H1 (cell line): ENCODE data around the gene PSMC3. TPM values are rescaled to one million over a fixed set of nuclear protein-coding genes. Genes with fewer than 3 reads are reported as not detected.

Source experiments
- CTCF ChIA-PET: fragments of 300-600 bp; sonication (Branson Sonifier 250); formaldehyde crosslinking; loops from one replicate; lab custom pipeline; 2021; ENCODE audit not compliant: partially characterized antibody; lab: Charles Lee
- POLR2A ChIA-PET: fragments of 300-600 bp; sonication (Branson Sonifier 250); formaldehyde crosslinking; loops from one replicate; lab custom pipeline; 2021; ENCODE audit warnings: inconsistent platforms; ENCODE audit not compliant: partially characterized antibody; lab: Charles Lee
- DNase-seq, 2 experiments: peaks; one replicate each; pipeline versions ENCODE4 v3.0.0 to v3.0.0-alpha.2; 2010 to 2022; ENCODE audit warnings: low spot score in 2 of 2, low read depth in 1 of 2, mixed read lengths in 1 of 2
- FAIRE-seq: peaks from 2 replicates; lab custom pipeline; 2011; peaks lifted over from hg19 to GRCh38; lab: Jason Lieb, UNC
- H2AFZ ChIP-seq: 2 replicates; pipeline ENCODE4 v1.8.1; 2012; ENCODE audit warnings: low read length, inconsistent platforms
- H2AK5ac ChIP-seq: 2 replicates; pipeline ENCODE4 v1.6.1; 2013; ENCODE audit warnings: low read depth, low read length
- H2BK120ac ChIP-seq: replicated peaks from 2 replicates; pipeline ENCODE3; 2013; ENCODE audit warnings: low read depth, low read length, inconsistent platforms
- H2BK12ac ChIP-seq: 2 replicates; pipeline ENCODE4 v1.6.1; 2013; ENCODE audit warnings: low read depth, low read length
- H2BK15ac ChIP-seq: 2 replicates; pipeline ENCODE4 v1.6.1; 2013; ENCODE audit warnings: low read length
- H2BK20ac ChIP-seq: 2 replicates; pipeline ENCODE4 v1.6.1; 2013; ENCODE audit warnings: low read length
- H2BK5ac ChIP-seq: 2 replicates; pipeline ENCODE4 v1.6.1; 2013; ENCODE audit warnings: low read depth, low read length
- H3K14ac ChIP-seq: 2 replicates; pipeline ENCODE4 v1.6.1; 2013; ENCODE audit warnings: inconsistent platforms; ENCODE audit not compliant: insufficient read length
- H3K18ac ChIP-seq: 2 replicates; pipeline ENCODE4 v1.6.1; 2013; ENCODE audit warnings: low read length; ENCODE audit errors: extremely low read depth
- H3K23ac ChIP-seq: 2 replicates; pipeline ENCODE4 v1.6.1; 2013; ENCODE audit warnings: inconsistent platforms; ENCODE audit not compliant: insufficient read length
- H3K23me2 ChIP-seq: 2 replicates; pipeline ENCODE4 v1.6.1; 2013; ENCODE audit warnings: low read depth, low read length
- H3K27ac ChIP-seq: 2 replicates; pipeline ENCODE4 v1.6.1; 2011; ENCODE audit warnings: low read depth, low read length, inconsistent platforms
- H3K27me3 ChIP-seq, 4 experiments: replicated peaks in 1 of 4; 1 replicate in 1 of 4; 2 replicates in 3 of 4; pipeline versions ENCODE4 v1.6.1 to v1.8.1; 2011 to 2013; ENCODE audit warnings: low read length in 3 of 4, mild to moderate bottlenecking in 3 of 4, inconsistent platforms in 2 of 4, mixed read lengths in 2 of 4, moderate library complexity in 1 of 4; ENCODE audit not compliant: control insufficient read depth in 3 of 4, insufficient read depth in 3 of 4; ENCODE audit errors: extremely low read depth in 1 of 4
- H3K36me3 ChIP-seq, 4 experiments: 2 replicates each; pipeline versions ENCODE4 v1.6.1 to v1.8.1; 2011 to 2013; ENCODE audit warnings: mild to moderate bottlenecking in 4 of 4, low read length in 3 of 4, moderate library complexity in 2 of 4, control low read depth in 1 of 4, inconsistent platforms in 1 of 4; ENCODE audit not compliant: insufficient read depth in 4 of 4, control insufficient read depth in 2 of 4
- H3K4ac ChIP-seq: replicated peaks from 2 replicates; pipeline ENCODE3; 2013; ENCODE audit warnings: low read length, low read depth, mixed read lengths, inconsistent platforms; ENCODE audit not compliant: insufficient read length
- H3K4me1 ChIP-seq, 4 experiments: replicated peaks in 1 of 4; 1 replicate in 1 of 4; 2 replicates in 3 of 4; pipeline versions ENCODE4 v1.6.1 to v1.8.1; 2011 to 2013; ENCODE audit warnings: low read length in 3 of 4, inconsistent platforms in 2 of 4, mixed read lengths in 1 of 4; ENCODE audit not compliant: insufficient read depth in 4 of 4, control insufficient read depth in 3 of 4
- H3K4me2 ChIP-seq, 2 experiments: 2 replicates each; pipeline versions ENCODE4 v1.6.1 to v1.8.1; 2011 to 2013; ENCODE audit warnings: low read depth in 2 of 2, low read length in 2 of 2, control low read depth in 1 of 2, inconsistent platforms in 1 of 2, mild to moderate bottlenecking in 1 of 2; ENCODE audit not compliant: insufficient read depth in 1 of 2
- H3K4me3 ChIP-seq, 4 experiments: fragments of 200-600, 300-600 bp in 1 of 4; sonication (generic), shearing (Covaris generic), sonication (Bioruptor Twin) in 1 of 4; 2 replicates each; pipeline versions ENCODE4 v1.5.1 to v1.8.1; 2011 to 2016; ENCODE audit warnings: low read length in 4 of 4, low read depth in 3 of 4, control low read depth in 2 of 4, inconsistent platforms in 2 of 4, mild to moderate bottlenecking in 2 of 4, mixed read lengths in 1 of 4, moderate library complexity in 1 of 4; ENCODE audit not compliant: insufficient read depth in 2 of 4; ENCODE audit errors: extremely low read depth in 1 of 4
- H3K56ac ChIP-seq: replicated peaks from 2 replicates; pipeline ENCODE3; 2013; ENCODE audit warnings: low read depth, mild to moderate bottlenecking, mixed read lengths, low read length, inconsistent platforms; ENCODE audit not compliant: insufficient read length
- H3K79me1 ChIP-seq: 2 replicates; pipeline ENCODE4 v1.6.1; 2013; ENCODE audit warnings: low read depth, low read length, control low read depth
- H3K79me2 ChIP-seq, 2 experiments: 2 replicates each; pipeline versions ENCODE4 v1.6.1 to v1.8.1; 2012 to 2013; ENCODE audit warnings: low read length in 2 of 2, mild to moderate bottlenecking in 2 of 2, inconsistent platforms in 1 of 2; ENCODE audit not compliant: insufficient read depth in 2 of 2, control insufficient read depth in 1 of 2
- H3K9ac ChIP-seq, 4 experiments: replicated peaks in 1 of 4; 1 replicate in 1 of 4; 2 replicates in 3 of 4; pipeline versions ENCODE4 v1.6.1 to v1.8.1; 2011 to 2013; ENCODE audit warnings: low read depth in 3 of 4, low read length in 3 of 4, control low read depth in 2 of 4, mild to moderate bottlenecking in 2 of 4, moderate library complexity in 2 of 4, inconsistent platforms in 1 of 4; ENCODE audit errors: extremely low read depth in 1 of 4
- H3K9me3 ChIP-seq, 2 experiments: 2 replicates each; pipeline versions ENCODE4 v1.6.1 to v1.8.1; 2012 to 2013; ENCODE audit warnings: mild to moderate bottlenecking in 2 of 2, moderate library complexity in 2 of 2, control low read depth in 1 of 2, inconsistent platforms in 1 of 2, low read depth in 1 of 2, low read length in 1 of 2, mixed read lengths in 1 of 2; ENCODE audit not compliant: insufficient read depth in 2 of 2
- H4K20me1 ChIP-seq, 2 experiments: replicated peaks in 1 of 2; 2 replicates each; pipeline versions ENCODE3 to v1.8.1; 2011 to 2013; ENCODE audit warnings: inconsistent platforms in 2 of 2, low read length in 2 of 2, mild to moderate bottlenecking in 1 of 2; ENCODE audit not compliant: insufficient read depth in 2 of 2, control insufficient read depth in 1 of 2
- H4K5ac ChIP-seq: 2 replicates; pipeline ENCODE4 v1.6.1; 2013; ENCODE audit warnings: low read length, low read depth, mixed read lengths, inconsistent platforms; ENCODE audit not compliant: insufficient read length
- H4K8ac ChIP-seq: 2 replicates; pipeline ENCODE4 v1.8.0; 2013; ENCODE audit warnings: mild to moderate bottlenecking, moderate library complexity, low read length, inconsistent platforms; ENCODE audit not compliant: insufficient read depth; ENCODE audit errors: extremely low read depth
- H4K91ac ChIP-seq: replicated peaks from 2 replicates; pipeline ENCODE3; 2013; ENCODE audit warnings: low read length, mixed read lengths, inconsistent platforms; ENCODE audit not compliant: insufficient read length
- CBX8 ChIP-seq: fragments of 300-800, 300-1000 bp; sonication (generic); IDR thresholded peaks from 2 replicates; pipeline ENCODE4 v1.7.1; 2016; ENCODE audit warnings: low read depth, low read length, borderline replicate concordance
- RAD21 ChIP-seq, 2 experiments: IDR thresholded peaks in 1 of 2; conservative IDR thresholded peaks in 1 of 2; 2 replicates each; pipeline ENCODE4 v1.6.1; 2011; ENCODE audit warnings: low read depth in 2 of 2, low read length in 2 of 2, improper control_type of control experiment in 1 of 2, inconsistent platforms in 1 of 2, mild to moderate bottlenecking in 1 of 2, moderate library complexity in 1 of 2
- SIN3A ChIP-seq, 2 experiments: IDR thresholded peaks in 1 of 2; conservative IDR thresholded peaks in 1 of 2; 2 replicates each; pipeline ENCODE4 v1.6.1; 2011 to 2012; ENCODE audit warnings: low read length in 2 of 2, improper control_type of control experiment in 1 of 2, low read depth in 1 of 2, mild to moderate bottlenecking in 1 of 2
- SIX5 ChIP-seq: IDR thresholded peaks from 2 replicates; pipeline ENCODE4 v1.6.1; 2011; ENCODE audit warnings: mild to moderate bottlenecking, low read depth, low read length
- WGBS, 2 experiments: shearing (Covaris generic) in 1 of 2; methylation state at CpG; one replicate each; pipeline versions ENCODE4 v1.1.6 to v1.1.7; 2013 to 2015; ENCODE audit warnings: low lambda C conversion rate in 2 of 2, mixed read lengths in 2 of 2, inconsistent platforms in 1 of 2, low coverage in 1 of 2, missing lambda C conversion rate in 1 of 2; ENCODE audit not compliant: insufficient replicate concordance in 2 of 2, insufficient coverage in 1 of 2, insufficient read length in 1 of 2; ENCODE audit errors: extremely low coverage in 1 of 2, missing lambda C conversion rate in 1 of 2; 5-methylcytosine and 5-hydroxymethylcytosine counted together
- polyA plus RNA-seq, 7 experiments: library from polyadenylated mRNA; depleted of rRNA in 3 of 7; stranded (reverse) in 5 of 7; unstranded in 2 of 7; fragments of >200 nt in 5 of 7; fragments of 200-250 nt in 2 of 7; gene quantifications; 1 replicate in 5 of 7; 2 replicates in 1 of 7; 4 replicates in 1 of 7; pipeline versions ENCODE4 v1.2.1 to v1.2.3, GENCODE V29; 2011 to 2013; ENCODE audit warnings: missing spikeins in 2 of 7, mixed read lengths in 2 of 7
- total RNA-seq: library from RNA; stranded (reverse); fragmentation: NEBNext Ultra II Directional; extraction: Animal tissue kit (Norgen Biotek cat#: 25700); gene quantifications from 2 replicates; pipeline ENCODE4 v1.2.1, GENCODE V29; 2021

Gene PSMC3
- total and polyA plus RNA-seq, 2 of the 8 experiments (the other 6 are each of a cell fraction or from before 2014, with no cell fraction given): 105 to 160 TPM

DNA sequence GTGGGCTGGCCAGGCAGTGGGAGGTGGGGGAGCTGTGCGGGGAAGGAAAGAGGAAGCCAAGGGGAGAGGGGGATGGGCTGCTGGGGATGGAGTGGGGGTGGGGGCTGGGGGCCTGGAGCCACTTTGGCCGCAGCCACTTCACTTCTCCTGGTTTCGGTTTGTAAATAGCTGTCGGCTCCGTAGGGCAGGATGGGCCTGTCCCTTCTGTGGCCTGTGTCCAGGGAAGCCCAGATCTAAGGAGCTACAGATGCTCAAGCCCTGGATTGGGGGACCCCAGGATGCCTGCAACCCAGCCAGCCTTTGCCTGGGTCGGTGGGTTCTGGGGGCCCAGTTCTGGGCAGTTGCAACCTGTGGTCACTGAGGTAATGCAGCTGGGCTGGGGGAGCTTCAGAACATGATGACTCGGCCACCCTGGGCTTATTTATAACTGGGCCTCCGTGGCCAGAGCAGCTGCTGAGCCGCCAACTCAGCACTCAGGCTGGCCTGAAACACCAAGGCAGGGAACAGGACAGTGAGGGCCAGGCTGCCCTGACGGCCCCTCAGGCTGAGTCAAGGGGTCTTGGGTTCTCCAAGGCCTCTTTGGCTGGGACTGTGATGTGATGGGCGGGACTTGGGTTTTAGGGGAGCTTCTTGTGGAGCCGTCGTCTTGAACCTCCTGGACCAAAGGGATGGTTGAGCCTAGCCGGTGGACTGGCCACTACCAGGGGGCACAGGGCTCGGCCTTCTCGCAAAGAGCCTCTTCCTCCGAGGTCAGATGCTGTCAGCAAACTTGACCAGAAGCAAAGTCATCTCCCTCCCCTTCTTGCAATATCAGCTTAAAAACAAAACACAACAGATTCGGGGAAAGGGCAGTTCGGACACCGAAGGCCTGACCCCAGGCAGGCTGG is 32.8 kb downstream of the PSMC3 start:
- Histone ChIP-seq H2BK5ac (0 out of 2 replicates have a peak overlapping the region, but pooled peaks have one; percentile 7), H2BK15ac (no peak overlapping the region), H3K9me3 (no peaks in the 10 kb centered on the region), H3K79me1 (no peaks in the 10 kb centered on the region), H2BK12ac (peak overlapping the region; percentile 7; the same call in 1 of the 2 replicates), H3K79me2 (no peaks in the 10 kb centered on the region), H4K20me1 (no peaks in the 10 kb centered on the region), H3K36me3 (no peaks in the 10 kb centered on the region), H2BK120ac (no peak overlapping the region), H3K56ac (no peak overlapping the region), H3K14ac (no peak overlapping the region), H3K9ac (no peak overlapping the region), H3K4ac (no peak overlapping the region), H3K23me2 (no peaks in the 10 kb centered on the region), H4K91ac (no peak overlapping the region), H3K18ac (no peak overlapping the region; the same call in 1 of the 2 replicates), H3K27ac (no peak overlapping the region; the same call in 1 of the 2 replicates), H4K5ac (no peak overlapping the region), H3K4me3 (no peak overlapping the region), H3K23ac (no peak overlapping the region), H3K4me2 (no peak overlapping the region), H2AK5ac (no peak overlapping the region), H2AFZ (no peak overlapping the region), H4K8ac (peak overlapping the region; percentile 35; the same call in 1 of the 2 replicates), H2BK20ac (no peak overlapping the region), H3K4me1 (peaks cover 0 to 7% (median 2%) of the 10 kb centered on the region in 4 experiments; a peak in 3 of 7 replicates), H3K27me3 (no peaks in the 10 kb centered on the region)
- CTCF ChIA-PET: interaction anchor here (1.0 to 10.7 kb wide), 8 partner anchors 11 to 134 kb away, joined by 3 to 78 read pairs (median 4); partner anchors contain the start of genes SLC39A13 and SPI1
- WGBS, 2 experiments: 91% methylated on average over 20 of the region's 20 CpGs; no CpG with 5 or more reads in 1 of the 2 experiments
- POLR2A ChIA-PET: interaction anchor here (0.7 to 1.6 kb wide), 3 partner anchors 11 to 20 kb away, joined by 3 to 5 read pairs (median 4); partner anchors contain the start of gene SLC39A13
- FAIRE-seq (no peak), DNase-seq (no peak)
- TF ChIP-seq RAD21 (IDR thresholded peaks at IDR 0.05 in 1 of 2, conservative IDR thresholded peaks at IDR 0.05 in 1 of 2; ENCODE audit: low read depth in 2 of 2, low read length in 2 of 2): no peak
- TF ChIP-seq CBX8: no peak
- no peak for TF ChIP-seq SIN3A (conservative IDR thresholded peaks at IDR 0.05 in 1 of 2, IDR thresholded peaks at IDR 0.05 in 1 of 2; ENCODE audit: low read depth in 1 of 2, low read length in 2 of 2)
- TF ChIP-seq SIX5: no peak
